Measurements from ENCODE around the gene CTNNA3.

The CTNNA3 gene

DNA sequence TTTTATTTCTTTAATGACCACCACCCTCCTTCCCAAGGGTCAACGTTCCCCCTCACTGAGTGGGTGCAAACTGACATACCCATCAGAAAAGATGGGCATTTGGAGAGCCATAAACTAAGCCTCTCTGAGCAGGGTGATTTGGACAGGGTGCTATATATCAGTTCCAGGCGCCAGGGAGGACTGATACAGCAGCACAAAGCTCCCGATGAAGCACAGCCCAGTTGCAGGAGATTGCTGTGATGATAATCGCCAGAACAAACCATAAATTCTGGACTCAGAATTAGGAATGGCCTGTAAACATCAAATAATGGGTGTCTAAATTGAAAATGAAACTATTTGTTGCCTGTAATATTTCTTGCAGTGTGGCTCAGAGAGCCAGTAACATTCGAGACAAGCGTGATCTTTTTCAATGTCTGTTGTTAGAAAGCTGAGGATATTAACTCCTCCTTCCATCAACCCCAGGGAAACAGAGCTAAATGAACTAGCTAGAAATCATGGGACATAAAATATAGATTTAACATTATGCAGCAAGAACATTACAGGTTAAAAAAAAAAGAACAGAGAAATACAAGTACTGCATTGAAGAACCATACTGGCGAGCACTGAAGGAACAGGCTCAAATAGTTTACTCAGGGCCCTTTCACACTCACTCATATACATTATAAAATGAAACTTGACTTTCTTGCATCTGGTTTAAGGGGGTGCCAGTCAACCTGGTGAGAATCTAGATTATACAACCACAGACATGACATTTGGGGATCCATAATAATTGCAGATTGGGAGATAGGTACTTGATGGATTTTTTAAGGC, 907.6 kb downstream of the CTNNA3 start:
- DNase-seq, result no peak

DNA sequence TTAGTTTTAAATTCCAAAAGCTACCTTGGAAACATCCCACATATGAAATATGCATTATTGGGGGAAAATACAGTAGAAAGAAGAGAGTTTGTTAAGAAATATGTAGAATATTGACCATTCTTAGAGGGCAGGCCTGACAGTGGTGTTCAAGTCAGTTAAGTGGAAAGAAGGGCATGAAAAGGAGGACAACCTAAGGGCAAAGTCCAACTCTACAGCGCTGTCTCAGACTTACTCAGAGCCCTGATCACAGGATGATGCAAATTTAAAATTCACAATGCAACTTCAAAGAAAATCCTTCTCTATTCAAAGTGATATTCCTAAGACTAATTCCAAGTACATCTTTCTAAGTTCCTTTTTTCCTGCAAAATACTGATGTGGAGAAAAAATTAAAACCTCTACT, 909.3 kb downstream of the CTNNA3 start:
- no peak for DNase-seq

DNA sequence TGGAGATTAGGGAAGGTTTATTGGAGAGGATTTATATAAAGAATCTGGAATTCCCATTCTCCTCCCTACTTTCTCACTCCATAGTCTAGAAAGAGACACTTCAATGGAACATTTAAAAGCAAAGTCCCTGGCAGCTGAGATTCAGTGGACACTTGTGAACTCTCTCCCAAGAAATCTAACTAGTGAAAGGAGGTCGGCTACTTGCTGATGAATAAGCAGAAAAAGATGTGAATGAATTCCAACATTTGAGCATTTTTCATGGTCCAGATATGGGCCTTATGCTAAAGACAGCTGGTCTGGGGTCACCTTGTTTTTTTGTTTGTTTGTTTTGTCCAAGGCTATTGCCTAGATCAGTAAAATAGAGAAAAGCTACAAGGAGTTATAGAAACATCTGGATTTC, 911.2 kb downstream of the CTNNA3 start:
- DNase-seq, result no peak

DNA sequence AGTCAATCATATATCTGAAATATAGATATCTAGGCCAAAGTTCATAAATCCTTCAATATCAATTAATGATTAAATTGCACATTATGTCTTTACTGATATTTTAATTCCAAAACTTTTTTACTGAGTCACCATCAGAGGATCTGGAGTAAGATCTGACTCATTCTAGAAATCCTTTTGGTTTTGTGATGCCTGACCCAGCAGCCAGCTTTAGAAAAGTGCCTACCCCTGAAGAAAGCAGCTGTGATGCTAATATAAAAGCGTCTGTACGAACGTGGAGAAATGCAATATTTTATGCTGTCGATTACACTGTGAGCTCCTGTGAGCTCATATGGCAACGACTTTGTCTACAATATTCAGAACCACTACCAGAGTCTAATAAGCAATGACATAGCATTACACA, 912.7 kb downstream of the CTNNA3 start:
- DNase-seq, result no peak

DNA sequence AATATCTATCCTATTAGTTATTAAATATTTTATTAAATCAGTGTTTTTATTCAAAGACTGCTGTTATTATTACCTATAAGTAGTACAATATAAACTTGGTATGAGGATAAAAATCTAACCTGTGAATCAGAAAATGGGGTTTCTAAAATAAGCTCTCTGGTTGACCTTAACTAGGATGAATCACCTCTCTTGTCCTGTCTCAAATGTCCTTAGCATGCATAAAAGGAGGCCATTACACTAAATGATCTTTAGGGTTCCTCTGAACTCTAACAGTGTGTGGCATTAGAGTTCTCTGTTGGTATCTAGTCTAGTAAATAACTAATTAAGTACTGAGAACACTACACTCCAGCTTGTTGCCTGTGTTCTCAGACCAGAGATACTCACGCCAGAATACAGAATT, 913.2 kb downstream of the CTNNA3 start:
- no peak for DNase-seq

DNA sequence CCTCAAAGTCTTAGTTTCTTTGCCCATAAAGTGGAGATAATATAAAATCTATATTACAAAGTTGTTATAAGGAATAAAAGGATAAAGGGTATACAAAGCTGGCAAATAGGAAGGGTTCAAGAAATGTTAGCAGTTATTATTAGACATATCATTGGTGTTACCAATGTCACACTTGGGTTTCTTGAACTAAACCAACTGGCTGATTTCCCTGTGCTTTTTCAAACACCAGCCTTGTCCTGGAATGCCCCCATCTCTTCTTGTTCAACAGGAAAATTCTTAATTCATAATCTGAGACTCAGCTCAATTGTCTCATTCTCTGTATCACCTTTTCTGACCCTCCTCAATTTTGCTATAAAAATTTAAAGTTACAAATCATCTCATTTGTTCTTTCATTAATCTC, 913.9 kb downstream of the CTNNA3 start:
- no peak for DNase-seq

DNA sequence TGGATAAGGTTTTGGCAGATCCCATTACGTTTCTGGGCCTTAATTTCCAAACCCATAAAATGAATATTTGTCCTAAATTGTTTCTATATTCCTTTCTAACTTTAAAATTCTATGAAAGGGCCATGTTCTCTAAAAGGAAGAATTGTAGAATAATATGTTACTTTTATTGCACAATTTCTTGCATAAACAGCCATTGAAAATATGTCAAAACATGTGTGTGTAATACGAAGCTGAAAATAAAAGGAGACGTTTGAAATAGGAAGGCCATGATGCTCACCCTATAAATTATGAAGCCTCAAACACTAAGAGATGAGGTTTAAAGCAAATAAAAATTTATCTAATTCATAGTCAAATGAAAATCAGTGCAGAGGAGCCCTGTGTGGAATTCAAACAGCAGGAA, 915.2 kb downstream of the CTNNA3 start:
- DNase-seq, result no peak

DNA sequence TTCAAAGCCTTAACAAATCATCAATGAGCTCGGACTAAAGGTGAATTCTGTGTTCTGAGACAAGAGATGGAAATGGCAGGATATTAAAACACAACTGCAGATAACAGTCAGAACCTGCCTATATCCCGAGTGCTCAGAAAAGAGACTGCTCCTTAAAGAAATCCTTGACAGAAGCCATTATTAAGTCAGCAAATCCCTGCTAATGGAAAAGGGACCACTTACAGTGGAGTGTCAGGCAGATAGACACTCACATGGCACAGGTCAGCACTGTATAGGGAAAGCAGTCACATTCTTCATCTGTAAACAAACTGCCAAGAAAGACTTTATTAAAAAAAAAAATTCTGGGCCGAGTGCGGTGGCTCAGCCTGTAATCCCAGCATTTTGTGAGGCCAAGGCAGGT, 917.6 kb downstream of the CTNNA3 start:
- no peak for DNase-seq

DNA sequence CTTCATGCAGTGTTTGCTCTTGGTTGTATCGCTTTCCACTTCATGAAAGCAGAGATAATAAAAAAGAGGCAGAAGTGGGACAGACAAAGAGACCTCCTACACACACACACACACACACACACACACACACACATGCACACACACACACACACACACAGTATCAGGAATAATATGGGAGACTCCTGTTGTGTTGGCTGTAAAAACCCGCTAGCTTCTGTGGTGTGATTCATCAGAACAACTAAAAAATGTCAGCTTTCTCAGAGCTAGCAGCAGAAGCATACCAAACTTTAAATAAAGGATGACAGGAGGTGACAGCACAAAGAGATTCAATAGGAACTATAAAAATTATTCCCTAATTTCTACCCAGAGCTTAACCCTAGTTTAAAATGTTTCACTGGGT, 918.3 kb downstream of the CTNNA3 start:
- DNase-seq, result no peak

DNA sequence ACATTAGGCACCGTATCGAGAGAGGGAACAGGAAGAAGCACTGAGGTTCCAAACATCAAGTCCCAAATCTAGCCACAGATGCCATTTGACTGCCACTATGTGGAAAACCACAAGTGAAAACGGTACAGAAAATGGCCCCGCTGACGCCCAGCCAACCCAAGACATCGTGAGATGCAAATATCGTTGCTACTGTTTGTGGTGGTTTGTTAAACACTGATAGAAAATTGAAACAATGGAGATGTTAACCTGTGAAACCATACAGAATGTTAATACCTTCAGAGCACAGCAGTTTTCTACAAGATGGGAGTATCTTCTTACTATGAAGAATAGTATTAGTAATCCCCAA, 922.5 kb downstream of the CTNNA3 start:
- no peak for DNase-seq

DNA sequence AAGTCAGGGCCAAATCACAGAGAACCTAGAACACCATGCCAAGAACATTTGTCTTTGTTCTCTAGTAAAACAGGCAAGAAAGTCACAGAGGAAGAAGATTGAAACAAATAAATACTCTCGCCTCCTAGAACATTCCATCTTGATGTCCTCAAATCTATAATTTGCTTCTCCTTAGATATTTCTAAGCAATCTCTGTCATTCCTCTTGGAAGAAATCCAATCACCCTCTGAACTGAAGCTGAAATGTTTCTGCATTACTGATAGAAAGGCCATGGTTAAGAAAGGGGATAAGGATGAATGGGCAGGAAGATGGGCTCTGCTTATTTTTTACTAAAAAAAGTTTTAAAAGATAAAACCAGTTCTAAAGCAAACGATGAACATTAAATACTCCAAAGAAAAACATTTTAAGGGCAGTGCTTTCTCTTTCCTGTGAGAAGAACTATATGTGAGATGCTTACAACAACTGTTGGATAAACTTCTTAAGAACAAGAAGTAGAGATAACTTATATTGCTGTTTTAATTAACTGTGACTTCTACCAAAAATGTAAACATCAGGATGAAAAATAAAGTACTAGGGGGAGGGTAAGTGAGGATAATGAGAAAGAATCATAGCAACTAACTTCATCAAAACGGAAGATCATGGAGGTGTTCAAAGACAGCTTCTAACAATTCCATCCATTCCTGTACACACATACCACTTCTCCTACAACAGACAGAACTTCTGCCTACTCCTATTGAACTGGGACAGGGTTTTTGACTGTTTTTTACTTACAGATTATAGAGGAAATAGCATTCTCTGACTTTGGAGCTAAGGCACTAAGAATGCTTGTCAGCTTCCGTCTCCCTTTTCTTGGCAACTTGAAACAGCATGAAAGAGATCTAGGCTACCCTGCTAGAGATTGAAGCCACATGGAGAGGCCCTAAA, 923.2 kb downstream of the CTNNA3 start:
- no peak for DNase-seq

DNA sequence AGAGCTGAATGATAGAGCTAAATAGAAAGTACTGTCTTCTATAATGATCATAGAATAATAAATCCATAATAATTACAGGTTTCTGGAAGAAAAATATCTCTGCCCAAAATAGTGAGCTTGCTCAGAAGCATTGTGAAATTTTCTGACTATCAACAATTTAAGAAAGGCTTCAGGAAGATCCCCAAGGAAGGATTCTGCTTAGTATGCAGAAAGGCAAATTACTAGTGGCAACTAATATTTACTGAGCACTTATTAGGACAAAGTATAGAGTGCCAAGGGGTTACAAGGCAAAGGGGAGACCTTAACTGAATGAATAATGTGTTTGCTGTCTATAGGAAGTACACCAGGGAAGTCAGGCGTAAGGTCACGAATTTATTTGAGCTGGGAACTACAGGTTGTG, 928.3 kb downstream of the CTNNA3 start:
- no peak for DNase-seq

DNA sequence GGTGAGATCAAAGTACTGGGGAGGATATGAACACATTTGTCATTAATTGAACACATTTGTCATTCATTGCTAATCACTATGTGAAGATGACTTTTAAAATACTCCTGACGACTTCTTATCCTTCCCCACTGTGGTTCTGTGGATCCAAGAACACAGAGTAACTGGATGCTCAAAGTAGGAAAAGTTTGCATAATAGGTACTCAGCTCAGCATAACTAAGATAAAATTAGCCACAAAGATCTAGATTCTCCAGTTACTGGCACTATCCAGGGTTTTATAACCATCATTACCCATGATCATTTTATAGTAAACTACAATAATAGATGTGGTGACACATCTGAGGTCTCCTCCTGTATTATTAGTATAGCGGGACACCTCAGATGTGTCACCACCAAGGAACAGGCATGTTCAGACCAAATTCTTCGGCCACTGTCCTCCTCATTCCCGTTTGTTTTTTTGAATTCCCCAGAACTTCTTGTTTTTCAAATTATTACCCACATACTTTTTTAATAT, 933.7 kb downstream of the CTNNA3 start:
- no peak for DNase-seq

DNA sequence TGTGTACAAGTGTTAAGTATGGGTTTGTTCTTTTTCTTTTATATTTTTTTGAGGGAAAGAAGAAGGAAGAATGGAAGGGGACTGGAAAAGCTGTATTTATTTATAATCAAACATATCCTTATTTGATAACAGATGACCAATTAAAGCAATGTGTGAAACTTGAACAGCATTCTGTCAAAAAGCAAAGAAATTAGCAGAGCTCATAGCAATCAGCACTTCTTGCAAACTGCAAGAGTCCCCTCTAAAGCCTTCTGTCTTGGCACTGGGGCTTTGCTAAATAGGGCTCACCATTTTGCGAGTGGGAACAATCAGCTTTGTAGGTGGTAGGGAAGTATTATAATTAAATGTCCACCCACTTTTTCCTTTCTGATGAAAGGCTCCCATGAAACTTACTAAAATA, 935.1 kb downstream of the CTNNA3 start:
- DNase-seq, result no peak

DNA sequence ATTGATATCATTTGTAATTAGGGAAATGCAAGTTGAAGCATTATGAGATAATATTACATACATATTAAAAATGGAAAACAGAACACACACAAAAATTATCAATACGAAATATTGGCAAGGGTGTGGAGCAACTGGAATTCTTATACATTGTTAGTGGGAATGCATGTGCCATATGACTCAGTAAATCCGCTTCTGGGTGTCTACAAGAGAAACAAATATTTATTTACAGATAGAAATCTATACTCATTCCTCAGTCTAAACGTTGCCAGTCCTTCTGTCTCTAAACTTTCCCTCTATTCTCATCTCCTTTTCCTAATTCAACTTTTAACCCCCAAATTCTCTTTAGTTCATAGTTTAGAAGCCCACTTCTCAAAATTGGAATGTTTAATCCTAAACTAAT, 940.5 kb downstream of the CTNNA3 start:
- DNase-seq, result no peak

DNA sequence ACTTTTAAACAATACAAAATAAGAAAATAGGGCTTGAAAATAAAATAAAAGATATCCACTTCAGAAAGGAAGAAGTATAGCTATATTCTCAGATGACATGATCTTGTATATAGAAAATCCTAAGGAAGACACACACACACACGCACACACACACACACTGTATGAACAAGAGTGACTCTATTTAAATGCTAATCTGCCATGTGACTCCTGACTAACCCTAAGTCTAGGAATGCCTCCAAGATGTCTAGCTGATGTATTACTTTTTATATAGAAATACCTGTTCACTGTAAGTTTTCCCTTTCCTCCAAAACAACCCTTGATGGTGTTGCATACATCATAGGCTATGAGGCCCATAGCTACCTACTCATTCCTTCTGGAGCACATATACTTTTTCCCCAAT, 943.3 kb downstream of the CTNNA3 start:
- DNase-seq, result no peak

DNA sequence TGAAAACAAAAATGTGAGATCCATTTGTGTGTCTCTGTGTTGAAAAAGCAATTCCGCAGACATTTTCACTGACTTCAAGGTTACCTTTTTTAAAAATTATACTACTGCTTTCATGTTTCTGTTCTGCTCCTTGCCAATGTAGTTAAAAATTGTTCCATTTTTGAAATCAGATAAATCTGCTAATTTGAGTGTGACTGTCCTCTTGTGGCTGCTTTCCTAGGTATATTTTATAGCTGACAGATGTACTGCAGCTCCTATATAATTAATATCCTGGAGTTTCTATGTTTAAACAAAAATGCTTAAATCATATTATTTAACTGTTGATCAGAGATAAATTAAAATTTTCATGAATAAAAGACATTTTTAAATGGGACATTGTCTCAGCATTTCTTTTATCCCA, 947.8 kb downstream of the CTNNA3 start:
- no peak for DNase-seq

DNA sequence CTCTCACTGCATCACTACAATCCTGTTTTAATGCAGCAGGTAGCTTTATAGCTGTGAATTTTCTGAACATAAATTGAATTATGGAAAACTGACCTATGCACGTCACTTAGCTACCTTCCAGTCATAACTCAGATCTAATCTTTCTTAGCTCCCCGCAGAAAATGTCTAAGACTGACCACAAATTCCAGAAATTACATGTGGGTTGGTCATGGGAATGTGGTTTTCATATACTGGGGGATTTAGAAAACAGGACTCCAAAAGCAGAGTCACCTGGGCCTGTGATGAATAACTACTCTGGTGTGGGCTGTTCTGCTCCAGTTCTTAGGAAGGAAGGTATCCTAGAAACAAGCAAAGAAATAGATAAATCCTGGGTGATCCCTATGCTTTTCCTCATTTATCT, 948.5 kb downstream of the CTNNA3 start:
- DNase-seq, result no peak

DNA sequence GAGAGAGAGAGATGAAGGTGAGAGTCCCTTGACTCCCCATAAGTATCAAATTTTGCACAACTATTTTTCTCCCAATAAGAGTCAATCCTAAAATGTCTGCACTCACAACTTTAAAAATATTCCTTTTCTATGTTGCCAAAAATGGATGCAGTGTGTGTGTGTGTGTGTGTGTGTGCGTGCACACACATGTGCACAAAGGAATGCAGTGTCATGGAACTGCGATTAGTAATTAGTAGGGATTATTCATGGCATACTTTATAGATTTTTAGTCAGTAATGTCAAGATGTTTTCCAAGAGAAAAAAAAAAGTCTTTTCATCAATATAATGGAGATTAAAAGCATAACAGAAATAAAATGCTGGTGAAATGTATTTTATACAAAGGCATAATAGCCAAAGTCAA, 949.3 kb downstream of the CTNNA3 start:
- no peak for DNase-seq

DNA sequence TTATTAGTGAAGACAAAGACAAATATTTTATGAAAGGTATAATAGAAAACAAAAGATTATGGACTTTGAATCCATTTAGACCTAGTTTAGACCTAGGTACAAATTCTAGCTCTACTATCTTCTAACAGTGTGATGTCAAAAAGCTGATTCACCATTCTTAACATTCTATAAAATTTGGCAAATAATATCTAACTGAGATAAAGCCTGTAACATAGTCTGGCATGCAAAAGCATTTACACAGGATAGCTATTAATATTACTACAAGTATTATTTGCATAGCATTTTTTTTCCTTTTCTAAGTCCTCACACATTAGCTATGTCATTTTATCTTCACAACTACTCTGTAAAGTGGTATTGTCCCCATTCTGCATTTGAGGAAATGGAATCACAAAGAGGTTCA, 949.7 kb downstream of the CTNNA3 start:
- no peak for DNase-seq

DNA sequence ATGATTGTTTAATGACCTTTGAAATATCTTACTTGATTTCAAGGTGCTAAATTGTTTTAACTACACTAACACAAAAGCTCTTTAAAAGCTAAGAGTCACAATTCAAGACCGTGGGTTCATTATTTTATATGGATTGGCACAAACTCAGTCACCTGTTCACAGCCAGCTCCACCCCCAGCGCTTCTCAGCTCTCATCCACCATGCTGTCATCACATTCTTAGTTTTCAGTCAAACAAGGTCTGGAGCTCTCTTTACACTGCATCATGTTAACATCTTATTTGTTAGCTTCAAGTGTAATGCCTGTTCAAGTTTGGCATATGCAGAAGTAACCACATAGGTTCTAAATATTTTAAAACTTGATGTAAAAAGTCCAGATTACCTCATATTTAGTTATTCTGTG, 951.1 kb downstream of the CTNNA3 start:
- DNase-seq, result no peak

DNA sequence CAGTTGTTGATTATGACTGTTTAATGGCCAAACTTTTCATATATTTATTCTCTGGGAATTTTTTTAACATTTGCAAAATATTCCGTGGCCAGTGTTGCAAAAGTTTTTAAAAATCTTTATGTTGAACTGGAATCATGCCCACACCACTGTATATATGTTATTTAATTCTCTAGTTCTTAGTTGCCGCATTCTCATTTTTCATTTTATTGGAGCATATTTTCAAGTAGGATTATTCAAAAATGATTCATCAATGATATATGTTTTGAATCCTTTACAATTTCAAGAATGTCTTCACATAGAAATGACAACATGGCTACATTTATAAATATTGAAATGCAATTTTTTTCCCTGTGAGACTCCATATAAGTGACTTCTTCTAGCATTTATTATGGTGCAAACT, 958.8 kb downstream of the CTNNA3 start:
- no peak for DNase-seq

DNA sequence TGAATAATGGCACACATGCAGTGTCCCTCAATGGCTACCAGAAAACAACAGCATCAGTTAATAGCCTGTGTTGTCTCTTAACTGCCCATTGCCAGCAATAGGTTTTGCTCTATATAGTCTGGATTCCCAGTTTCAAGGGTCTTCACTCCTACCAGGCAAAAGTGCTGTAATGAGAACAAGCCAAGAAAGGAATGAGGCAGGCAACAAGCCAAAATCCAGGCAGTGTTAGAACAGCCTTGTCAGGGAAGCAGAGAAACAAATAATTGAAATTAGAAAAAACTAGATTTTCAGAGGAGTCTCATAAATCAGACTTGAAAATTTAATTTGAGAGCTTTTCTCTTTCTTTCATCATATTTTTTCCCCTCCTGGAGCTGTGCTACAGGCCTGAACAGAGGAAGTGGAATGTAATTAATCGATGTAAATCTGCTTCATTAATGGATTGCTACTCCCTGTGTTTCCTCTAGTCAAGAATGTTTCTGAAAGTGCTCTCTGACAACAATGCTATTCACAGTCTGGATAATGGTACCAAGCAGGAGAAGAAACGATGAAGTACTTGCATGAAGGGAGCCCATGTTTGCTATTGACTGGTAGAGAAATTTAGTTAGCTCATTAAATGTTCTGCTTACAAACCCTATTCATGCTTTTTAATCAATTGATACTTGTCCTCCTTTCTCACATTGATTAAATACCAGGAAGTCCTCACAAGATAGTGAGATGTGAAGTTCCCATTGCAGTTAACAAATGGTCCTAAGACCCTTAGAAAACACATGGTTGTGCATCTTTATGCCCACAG, 972.2 kb downstream of the CTNNA3 start:
- DNase-seq, result no peak
